SHP77 (cell line): ENCODE results near the gene ULK4.
"Not testable (repeated sequence)": the region's sequence is repeated elsewhere in the genome, so short reads cannot be mapped to it uniquely, and the experiment has no call there.

ENCODE experiments used
- DNase-seq, 2 experiments: peaks; one replicate each; lab custom pipeline; 2025; lab: John Stamatoyannopoulos, UW

The ULK4 gene

DNA sequence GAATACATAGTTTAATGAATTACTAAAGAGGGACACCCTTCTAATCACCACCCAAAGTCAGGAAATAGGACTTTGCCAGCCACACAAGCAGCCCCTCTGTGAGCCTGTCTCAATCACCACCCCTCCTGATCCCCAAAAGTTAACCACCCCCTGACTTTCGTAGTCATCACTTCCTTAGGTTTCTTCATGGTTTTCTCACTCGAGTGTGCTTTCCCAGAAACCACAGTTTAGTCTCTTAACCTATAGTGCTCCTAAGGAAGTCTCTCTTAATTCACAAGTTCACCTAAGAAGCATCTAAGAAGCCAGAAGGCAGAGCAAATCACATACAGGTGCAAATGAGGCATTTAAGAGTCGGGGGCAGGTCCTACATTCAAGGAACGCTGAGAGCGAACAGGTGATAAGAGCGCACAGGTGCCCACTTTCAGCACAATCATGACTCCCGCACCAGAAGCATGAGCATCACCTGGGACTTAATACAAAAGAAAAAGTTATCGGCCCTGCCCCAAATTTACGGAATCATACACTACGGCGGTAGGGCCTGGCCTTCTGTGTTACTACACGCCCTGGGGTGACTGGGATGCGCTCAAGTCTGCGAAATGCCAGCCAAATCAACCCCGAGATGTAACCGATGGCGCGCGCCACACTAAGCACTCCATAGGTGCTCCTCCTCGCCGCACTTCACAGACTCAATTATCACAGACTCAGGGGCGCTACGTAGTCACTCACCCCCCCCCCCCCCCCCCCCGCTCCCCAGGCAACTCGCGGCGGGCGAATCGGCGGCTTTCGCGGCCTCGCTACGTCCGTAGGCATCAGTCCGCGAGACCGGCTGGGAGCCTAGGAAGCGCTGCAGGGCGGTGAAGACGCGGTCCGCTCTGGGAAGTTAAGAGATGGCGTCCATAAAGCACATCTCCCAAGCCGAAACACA is 815 bp downstream of the ULK4 start:
- DNase-seq = peak; percentile 36 to 42

DNA sequence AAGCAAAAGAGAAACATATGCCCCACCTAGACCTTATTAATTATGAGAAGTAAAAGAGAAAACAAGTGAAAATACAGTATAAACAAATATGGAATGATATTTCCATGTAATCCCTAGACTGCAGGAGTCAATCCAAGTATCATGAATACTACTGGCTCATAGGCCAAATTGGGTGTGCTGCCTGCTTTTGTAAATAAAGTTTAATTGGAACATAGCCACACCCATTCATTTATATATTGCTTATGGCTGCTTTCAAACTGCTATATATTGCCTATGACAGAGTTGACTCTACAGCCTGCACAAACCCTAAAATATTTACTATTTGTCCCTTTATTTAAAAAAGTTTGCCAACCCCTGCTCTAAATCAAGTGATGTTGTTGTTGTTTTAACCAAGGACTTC is 5.3 kb downstream of the ULK4 start:
- no peak for DNase-seq

DNA sequence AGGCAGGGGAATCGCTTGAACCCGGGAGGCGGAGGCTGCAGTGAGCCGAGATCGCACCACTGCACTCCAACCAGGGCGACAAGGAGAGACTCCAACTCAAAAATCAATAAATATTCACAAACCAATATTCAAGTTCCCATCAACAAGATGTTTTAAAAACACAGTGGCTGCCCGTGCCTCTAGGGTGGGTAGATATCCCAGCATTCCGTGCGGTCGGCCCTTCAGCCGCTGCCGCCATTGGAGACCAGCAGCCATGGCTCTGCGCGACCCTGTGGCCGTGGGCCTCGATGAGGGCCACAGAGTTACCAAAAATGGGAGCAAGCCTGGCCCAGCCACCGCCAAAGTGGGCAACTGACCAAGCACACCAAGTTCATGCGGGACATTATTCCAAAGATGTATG is 6.7 kb downstream of the ULK4 start:
- DNase-seq = no peak

DNA sequence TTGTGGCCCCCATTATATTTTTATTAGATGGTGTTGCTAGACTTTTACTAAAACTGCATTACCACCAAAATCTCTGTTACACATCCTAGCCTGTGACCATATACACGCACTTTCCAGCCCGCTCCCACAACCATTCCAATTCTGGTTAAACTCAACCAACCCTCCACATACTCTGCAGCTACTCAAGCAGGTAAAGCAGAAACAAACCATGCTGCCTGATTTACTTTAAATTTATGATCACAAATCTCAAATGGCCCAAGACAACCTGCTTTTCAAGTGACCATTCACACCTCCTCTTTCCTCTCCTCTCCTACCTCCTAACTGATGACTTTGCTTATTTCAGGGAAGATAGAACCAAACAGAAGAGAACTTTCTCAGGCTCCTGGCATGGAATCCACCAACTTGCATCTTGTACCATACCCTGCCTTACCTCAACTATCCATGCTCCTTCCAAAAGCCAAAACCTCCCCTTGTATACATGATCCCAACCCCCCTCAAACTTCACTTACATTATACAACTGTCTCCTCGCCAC is 18.5 kb downstream of the ULK4 start:
- DNase-seq = no peak

DNA sequence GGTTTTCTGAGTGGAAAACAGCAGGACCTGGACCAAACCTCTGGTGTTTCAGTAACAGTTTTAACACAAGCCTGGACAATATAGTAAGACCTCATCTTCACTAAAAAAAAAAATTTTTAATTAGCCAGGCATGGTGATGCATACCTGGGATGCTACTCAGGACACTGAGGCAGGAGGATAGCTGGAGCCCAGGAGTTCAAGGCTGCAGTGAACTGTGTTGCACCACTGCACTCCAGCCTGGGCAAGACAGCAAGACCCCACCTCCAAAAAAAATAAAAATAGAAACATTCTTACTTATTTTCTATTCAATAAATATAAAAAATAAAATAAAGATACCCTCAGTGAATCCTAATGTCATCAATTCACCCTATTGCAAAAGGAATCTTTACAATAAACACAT is 21.5 kb downstream of the ULK4 start:
- no peak for DNase-seq

DNA sequence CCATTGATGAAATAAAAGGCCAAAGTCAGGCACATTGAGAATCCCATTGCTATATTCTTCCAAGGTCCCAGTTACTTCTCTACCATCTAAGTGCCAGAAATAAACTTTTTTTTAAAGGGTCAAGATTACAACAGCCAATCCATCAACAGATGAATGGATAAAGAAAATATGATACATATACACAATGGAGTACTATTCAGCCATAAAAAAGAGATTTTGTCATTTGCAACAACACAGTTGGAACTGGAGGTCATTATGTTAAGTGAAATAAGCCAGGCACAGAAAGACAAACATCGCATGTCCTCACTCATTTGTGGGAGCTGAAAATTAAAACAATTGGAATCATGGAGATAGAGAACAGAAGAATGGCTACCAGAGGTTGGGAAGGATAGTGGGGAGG is 25.5 kb downstream of the ULK4 start:
- DNase-seq = no peak

DNA sequence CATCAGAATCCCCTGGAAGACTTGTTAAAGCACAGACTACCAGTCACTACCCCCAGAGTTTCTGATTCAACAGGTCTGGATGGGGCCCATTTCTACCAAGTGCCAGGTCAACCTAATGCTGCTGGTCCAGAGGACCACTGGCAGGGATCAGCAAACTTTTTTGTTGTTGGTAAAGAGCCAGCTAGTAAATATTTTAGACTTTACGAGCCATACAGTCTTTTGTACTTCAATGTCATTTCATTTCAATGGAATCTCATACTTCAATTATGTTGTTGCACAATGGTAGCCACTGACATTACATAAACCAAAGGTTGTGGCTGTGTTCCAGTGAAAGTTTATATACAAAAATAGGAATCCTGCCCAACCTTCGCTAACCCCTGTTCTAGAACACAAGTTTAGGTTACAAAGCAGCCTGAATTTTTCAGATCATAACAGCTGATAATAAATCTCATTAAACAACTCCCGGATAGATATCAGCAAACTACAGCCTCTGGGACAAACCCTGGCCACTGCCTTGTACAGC is 28.7 kb downstream of the ULK4 start:
- DNase-seq = no peak

DNA sequence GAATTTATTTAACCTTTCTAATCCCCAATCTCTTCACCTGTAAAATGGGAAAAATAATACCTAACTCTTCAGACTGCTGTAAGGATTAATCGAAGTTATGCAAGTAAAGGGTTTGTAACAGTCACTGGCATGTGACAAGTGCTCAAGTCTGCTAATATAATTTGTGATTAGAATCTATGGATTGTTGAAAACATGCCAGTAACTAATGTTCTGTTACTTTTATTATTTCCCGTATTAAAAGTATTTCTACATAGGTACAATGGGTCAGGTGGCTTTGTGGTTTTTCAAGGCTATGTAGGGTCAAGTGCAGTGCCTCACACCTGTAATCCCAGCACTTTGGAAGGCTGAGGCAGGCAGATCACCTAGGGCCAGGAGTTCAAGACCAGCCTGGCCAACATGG is 29.4 kb downstream of the ULK4 start:
- no peak for DNase-seq

DNA sequence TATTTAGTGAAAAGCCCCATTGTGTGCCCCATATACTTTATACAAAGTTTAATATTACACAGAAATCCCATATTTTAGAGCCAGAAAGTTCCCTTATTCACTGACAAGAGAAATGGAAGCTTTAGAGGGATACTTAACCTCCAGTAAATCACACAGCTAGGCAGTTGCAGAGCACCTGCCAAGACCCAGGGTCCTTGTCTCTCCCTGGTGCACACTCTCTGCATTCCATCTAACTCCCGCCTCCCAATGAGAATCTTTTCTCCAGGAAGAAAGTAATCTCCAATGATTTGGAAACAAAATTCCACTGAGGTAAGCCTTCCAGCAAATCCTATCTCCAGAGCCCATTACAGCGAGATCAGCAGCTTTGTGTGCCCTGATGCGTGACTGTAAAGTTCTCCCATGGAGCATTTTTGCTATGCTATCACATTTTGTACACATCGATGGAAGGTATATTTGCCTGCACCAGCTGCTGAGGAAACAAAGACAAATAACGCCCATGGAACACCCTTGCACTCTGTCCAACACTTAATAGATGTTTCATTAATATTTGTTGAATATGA is 41.4 kb downstream of the ULK4 start:
- no peak for DNase-seq

DNA sequence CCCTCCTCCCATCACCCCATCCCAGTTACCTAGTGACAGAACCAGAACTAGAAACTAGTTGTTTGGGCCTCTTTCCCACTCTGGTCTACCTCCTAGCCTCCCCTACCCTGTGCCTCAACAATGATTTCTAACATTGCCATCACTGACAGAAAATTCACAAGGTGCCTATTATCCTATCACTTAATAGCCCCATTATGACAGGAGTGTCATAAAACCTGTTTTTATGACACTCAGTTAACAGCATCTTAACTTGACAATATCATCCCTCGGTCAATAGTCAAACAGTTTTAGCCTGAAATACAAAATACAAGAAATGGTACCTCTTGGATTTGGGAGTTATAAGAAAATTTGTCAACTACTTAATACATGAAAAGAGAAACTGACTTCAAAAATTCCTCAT is 46.5 kb downstream of the ULK4 start:
- DNase-seq = no peak

DNA sequence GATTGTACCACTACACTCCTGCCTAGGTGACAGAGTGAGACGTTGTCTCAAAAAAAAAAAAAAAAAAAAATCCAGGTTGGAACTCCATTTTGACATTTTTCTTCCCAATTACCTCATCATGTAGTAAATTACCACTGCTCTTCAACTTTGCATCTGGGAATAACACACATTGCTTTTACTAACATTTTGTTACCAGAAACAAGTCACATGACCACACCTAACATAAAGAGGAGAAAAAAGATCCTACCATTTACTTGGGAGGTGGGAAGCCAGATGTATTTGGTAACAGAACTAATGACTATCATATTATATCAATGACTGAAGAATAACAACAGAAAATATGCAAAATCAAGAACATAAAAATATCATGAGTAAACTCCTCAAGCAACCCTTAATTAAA is 49.6 kb downstream of the ULK4 start:
- no peak for DNase-seq

DNA sequence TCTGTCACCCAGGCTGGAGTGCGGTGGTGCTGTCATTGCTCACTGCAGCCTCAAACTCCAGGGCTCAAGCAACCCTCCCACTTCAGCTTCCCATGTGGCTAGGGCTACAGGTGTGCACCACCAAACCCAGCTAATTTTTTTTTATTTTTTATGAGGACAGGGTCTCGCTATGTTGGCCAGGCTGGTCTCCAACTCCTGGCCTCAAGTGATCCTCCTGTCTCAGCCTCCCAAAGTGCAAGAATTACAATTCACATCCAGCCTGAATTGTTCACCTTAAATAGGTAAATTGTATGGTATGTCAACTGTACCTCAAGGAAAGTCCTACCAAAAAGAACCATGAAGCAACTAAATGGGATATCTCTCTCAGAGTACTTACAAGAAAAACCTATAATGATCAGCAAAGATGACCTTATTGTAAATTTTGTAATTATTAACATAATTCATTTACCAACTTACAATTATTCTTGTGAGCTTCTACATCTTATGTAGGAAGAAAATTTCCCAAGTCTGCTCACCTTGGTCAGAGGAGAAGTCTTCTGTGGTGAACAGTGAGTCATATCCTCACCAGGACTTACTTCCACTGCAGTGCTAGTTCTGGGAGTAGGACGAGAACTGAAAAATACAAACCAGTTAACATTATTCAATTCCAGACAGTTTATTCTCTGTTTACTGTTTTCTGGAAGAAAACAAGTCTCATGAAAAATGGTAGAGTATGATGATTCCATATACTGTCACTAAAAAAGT is 54.4 kb downstream of the ULK4 start:
- no peak for DNase-seq

DNA sequence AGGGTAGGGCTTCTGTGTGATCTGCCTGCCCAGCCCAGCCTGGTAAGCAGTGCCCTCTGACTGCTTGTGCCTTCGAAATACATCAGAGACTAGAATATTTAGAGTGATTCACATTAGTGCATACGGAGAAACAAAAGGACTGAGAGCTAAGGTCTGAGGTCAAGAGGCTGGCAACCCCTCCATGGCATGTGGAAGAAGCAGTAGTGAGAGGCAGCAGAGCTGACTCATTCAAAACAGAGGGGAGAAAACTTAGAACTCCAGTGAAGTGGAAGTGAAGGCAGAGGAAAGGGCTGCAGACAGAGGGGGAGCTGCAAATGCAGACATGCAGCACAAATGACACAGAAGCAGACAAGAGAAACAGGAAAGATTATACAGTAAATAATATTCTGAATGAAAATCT is 61.6 kb downstream of the ULK4 start:
- DNase-seq = no peak

DNA sequence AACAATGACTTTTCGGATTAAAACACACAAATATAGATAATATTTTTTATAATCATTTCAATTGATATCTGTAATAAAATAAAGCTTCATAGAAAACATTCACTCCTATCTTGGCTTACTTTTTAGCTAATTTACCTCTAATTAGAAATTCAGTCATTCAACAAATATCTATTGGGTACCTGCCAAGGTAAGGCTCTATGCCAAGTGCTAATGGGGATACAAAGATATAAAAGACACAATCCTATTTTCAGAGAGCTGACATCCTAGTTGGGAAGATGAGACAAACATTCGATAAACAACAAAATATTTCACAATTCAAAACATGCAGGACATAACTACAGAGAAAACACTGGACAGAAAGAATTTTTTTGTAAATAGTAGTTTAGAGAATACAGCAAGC is 63.3 kb downstream of the ULK4 start:
- DNase-seq = no peak

DNA sequence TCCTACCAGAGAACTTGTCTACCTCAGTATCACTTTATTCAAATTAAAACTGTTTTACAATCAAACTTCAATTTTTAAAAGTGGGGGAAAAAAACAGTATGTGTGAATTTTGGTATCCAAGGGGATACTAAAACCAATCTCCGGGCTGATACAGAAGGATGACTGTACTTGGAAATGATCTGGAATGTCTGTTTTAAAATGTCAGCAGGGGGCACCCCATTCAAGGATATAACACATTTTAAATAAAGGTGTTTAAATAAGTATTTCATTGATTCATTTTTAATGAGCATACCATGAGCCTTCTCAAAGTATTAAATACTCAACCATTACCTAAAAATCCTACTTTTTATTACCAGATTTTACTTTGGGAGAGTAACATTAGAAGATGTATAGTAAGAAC is 67.9 kb downstream of the ULK4 start:
- peak; percentile 2 to 7 for DNase-seq

DNA sequence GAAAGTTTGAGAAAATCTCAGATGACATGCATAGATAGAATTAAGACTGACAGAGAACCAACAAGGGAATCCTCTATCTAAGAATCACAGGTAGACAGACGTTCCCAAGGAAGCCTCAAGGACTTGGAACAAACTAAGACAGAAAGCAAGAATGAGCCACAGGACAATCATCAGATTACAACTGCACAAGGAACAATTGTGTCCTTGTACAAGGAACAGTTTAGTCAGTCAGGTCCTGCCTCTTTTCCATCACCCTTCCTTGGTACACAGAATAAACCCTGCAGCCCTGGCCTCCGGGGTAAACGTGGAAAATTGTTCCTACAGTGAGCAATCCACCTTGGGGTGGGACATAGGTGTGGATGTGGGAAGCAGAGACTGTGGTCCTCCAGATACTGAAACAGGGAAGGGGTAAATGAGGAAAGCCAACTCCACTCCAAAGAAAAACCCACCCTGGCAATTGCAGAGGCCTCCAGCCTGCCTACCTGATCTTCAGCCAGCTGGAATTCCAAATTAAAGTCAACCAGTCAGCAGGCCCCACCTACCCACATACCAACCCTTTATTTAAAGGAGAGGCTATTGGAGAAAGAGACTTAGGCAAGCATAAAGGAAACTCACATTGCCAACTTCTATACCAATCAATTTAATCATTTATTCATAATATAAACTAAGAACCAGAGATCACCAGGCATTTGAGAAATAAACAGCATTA is 73.4 kb downstream of the ULK4 start:
- no peak for DNase-seq

DNA sequence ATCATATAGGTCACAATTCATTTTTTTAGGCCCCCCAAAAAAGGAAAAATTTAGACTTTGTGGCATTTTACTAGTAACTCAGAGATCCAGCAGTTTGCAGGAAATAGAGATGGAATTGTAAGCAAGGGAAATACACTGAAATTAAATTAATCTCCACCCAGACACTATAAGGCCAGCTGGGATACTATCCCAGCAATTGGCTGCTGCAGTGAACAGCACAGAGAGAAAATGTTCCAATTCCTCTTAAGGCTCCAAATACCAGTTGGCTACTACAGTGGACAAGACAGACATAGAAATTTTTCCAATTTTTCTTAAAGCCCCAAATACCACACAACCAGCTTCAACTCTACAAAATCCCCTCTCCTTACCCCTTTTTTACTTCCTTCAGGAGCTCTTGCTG is 78.9 kb downstream of the ULK4 start:
- DNase-seq = no peak

DNA sequence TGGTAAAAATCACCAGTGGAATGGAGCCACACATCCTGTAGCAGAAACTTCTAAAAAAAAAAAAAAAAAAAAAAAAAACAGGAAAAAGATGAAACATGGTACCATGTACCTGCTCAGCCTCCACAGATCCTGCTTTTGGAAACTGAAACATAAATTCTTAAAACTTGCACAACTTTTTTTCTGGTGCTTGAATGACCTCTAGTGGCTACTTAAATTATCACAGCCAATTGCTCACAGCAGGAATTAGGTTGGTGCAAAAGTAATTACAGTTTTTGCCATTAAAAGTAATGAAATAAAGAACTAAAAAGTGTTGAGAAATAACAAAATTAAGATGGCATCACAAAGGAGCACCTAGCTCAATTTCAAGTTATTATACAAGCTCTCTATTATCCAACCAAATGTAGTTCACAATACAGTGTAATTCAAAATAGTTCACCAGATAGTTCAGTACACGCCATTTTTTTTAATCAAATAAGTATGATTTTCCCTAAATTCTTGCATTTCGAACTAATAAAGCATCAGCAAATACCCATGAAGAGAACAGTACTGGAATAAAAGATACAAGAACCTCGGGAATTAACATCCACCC is 80.6 kb downstream of the ULK4 start:
- peak in 1 of 2 experiments; percentile 0 for DNase-seq

DNA sequence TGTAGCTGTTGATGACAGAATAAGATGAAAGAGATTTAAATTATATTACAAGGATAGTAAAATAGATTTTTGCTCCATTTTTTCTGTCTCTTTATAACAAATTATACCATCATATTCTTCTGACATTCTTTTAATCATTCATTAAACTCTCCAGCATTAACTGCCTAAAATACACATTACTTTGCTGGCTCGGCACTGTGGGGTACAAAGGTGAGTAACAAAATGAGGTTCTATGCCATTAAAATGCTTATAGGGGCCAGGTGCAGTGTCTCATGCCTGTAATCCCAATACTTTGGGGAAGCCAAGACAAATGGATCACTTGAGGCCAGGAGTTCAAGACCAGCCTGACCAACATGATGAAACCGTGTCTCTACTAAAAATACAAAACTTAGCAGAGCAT is 81.5 kb downstream of the ULK4 start:
- DNase-seq = no peak

DNA sequence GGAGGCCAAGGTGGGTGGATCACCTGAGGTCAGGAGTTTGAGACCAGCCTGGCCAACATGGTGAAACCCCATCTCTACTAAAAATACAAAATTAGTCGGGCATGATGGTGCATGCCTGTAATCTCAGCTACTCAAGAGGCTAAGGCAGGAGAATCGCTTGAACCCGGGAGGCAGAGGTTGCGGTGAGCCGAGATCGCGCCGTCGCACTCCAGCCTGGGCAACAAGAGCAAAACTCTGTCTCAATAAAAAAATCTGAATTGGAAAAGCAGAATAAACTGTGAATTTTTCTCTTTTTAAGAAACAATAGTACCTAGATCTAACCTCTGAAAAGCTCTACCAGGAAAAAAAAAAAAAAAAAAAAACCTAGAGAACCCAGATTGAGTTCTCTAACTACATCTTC is 84.2 kb downstream of the ULK4 start:
- DNase-seq = not testable (repeated sequence)

DNA sequence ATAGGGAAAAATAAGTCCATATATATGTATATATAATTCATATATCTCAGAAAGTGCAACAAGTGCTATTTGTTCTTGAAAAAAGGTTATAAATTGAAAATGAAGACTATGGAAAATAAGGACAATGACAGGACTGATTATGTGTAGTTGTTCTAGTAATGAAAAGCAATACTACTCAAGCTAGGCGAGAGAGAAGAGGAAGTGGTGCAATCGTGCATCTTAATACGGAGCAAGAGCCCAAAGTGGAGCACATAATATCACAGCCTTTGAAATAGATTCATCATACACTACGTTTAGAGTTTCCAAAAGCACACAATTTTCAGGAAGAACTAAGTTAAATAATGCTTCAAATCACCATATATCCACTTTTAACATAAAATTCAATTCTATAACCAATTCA is 87.9 kb downstream of the ULK4 start:
- no peak for DNase-seq

DNA sequence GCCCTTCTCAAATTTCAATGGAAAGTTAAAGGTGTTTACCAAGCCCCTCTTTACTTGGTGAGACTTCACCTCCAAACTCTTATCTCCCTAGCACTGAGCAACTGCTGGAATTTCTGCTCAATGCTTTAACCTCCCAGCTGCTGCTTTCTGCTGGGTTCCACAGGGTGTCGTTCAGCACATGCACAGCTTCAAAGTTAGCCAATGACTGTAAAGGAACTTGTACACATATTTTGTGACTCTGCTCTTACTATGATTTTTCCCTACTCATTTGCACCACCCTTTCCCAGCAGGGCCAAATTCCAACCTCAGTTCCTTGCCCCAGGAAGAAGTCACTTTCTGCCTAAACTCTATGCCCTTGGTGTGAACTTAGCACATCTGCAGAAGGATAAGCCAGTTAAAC is 89.7 kb downstream of the ULK4 start:
- DNase-seq = no peak
